Peyer's patch (tissue), 4 donors: ENCODE data around the gene PLEKHA6.

Source experiments
- CTCF ChIP-seq, 6 experiments: fragments of 450-650 bp in 4 of 6; fragments of 200-600 bp in 2 of 6; sonication (generic) in 1 of 6; IDR thresholded peaks; one replicate each; pipeline ENCODE4 v1.5.1; 2017 to 2019; ENCODE audit warnings: antibody characterized with exemption in 6 of 6, mild to moderate bottlenecking in 3 of 6, moderate library complexity in 1 of 6
- POLR2A ChIP-seq, 2 donors: fragments of 450-650 bp; IDR thresholded peaks; one replicate each; pipeline ENCODE4 v1.5.1; 2017; ENCODE audit warnings: antibody characterized with exemption in 2 of 2, mild to moderate bottlenecking in 2 of 2, moderate library complexity in 2 of 2

- no peak for TF ChIP-seq CTCF (IDR thresholded peaks at IDR 0.05)
- TF ChIP-seq POLR2A (IDR thresholded peaks at IDR 0.05), result no peak
Observed at GRCh38 chr1:204316164-204316563, 43.6 kb downstream of the PLEKHA6 start.
